T1000 (cell line): ENCODE measurements around the gene ARCN1.

ENCODE experiments used
- DNase-seq: peaks from one replicate; lab custom pipeline; 2025; ENCODE audit warnings: mixed read lengths; lab: John Stamatoyannopoulos, UW

Gene ARCN1

GRCh38 chr11:118572061-118572980 is at the start of gene ARCN1:
TSS of gene ARCN1 (plus strand) at chr11:118572409. CDS start at chr11:118572548, 139 bp downstream.
- DNase-seq, result peak; percentile 33

- no peak for DNase-seq
Measured at GRCh38 chr11:118522571-118523072, 49.6 kb upstream of the ARCN1 start.

- DNase-seq, result no peak
Measured at GRCh38 chr11:118524356-118524755, 47.9 kb upstream of the ARCN1 start.

DNA sequence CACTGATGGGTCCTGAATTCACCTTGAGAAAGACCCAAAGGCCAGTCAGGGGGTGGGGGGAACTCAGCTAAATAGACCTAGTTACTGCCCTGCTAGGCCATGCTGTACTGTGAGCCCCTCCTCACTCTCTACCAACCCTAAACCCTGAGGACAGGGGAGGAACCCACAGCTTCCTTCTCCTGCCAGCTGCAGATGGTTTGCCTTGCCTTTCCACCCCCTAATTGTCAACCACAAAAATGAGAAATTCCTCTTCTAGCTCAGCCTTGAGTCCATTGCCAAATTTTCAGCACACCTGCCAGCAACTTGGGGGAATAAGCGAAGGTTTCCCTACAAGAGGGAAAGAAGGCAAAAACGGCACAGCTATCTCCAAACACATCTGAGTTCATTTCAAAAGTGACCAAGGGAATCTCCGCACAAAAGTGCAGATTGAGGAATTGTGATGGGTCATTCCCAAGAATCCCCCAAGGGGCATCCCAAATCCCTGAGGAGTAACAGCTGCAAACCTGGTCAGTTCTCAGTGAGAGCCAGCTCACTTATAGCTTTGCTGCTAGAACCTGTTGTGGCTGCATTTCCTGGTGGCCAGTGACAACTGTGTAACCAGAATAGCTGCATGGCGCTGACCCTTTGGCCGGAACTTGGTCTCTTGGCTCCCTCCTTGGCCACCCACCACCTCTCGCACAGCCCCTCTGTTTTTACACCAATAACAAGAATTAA is 47.3 kb upstream of the ARCN1 start:
- DNase-seq, result no peak

- DNase-seq, result no peak
Measured at GRCh38 chr11:118526688-118527087, 45.5 kb upstream of the ARCN1 start.

GRCh38 chr11:118527109-118527508 is 45.1 kb upstream of the ARCN1 start, which contains the start of gene TTC36:
TSS of gene TTC36 (plus strand) at chr11:118527474. CDS start at chr11:118527495, 21 bp downstream.
- DNase-seq, result no peak

DNA sequence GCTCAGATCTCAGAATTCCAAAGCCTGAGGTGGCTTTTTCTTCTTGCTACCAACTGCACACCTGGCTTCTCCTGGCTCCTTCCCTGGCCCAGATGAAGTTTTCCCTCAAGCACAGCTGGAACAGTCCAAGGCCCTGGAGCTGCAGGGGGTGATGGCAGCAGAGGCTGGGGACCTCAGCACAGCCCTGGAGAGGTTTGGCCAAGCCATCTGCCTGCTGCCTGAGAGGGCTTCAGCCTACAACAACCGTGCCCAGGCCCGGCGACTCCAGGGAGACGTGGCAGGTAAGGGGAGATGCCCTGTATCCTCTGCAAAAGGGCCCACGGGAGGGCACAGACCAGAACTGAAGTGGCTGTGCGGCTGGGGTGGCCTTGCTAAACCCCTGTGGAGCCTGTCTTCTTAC is 43.7 kb upstream of the ARCN1 start:
- DNase-seq, result no peak

DNA sequence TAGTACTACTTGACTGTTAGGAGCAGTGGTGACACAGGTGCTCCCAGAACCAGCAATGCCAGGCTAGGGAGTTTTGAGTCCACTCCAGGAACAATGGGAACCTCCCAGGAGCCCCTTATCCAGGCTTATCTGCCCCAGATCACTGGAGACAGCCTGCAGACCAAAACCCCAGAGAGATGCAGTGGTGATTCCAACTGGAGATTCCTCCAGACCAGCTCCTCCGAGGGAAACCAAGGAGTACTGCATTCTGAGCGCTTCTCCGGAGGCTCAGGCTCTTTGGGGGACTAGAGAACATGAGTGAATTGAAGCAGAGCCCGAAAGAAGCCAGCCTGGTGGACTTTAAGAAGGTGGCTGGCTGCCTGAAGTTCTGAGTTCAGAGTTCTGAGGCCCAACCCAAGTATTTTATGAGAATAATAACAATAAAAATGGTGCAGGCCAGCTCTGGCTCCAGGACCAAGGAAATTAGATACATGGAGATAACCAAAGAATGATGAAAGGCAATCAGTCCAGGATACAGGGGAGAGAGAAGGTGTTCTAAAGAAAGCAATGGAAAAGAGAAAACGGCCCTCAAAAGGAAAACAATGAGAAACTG is 42.5 kb upstream of the ARCN1 start:
- no peak for DNase-seq

DNA sequence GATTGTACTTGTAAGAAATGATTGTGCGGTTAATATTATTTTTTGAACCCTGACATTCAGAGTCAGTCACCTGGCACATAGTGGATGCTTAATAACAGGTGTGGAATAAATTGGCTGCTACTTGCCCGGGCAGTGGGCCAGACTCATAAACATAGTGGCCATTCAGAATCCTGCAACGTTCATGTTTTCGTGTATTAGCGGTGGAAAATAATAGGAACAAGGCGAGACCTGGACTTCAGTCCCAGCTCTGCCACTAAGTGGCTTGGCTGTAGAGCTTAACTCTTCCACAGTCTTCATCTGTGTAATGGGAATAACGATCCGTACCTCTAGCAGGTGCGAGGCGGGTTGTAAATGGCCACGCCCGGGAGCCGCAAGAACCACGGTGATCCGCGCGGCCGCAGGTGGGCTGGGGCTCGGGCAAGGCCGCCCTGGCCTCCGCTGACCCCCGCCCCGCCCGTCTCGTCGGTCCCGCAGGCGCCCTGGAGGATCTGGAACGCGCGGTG is 42.0 kb upstream of the ARCN1 start:
- no peak for DNase-seq

DNA sequence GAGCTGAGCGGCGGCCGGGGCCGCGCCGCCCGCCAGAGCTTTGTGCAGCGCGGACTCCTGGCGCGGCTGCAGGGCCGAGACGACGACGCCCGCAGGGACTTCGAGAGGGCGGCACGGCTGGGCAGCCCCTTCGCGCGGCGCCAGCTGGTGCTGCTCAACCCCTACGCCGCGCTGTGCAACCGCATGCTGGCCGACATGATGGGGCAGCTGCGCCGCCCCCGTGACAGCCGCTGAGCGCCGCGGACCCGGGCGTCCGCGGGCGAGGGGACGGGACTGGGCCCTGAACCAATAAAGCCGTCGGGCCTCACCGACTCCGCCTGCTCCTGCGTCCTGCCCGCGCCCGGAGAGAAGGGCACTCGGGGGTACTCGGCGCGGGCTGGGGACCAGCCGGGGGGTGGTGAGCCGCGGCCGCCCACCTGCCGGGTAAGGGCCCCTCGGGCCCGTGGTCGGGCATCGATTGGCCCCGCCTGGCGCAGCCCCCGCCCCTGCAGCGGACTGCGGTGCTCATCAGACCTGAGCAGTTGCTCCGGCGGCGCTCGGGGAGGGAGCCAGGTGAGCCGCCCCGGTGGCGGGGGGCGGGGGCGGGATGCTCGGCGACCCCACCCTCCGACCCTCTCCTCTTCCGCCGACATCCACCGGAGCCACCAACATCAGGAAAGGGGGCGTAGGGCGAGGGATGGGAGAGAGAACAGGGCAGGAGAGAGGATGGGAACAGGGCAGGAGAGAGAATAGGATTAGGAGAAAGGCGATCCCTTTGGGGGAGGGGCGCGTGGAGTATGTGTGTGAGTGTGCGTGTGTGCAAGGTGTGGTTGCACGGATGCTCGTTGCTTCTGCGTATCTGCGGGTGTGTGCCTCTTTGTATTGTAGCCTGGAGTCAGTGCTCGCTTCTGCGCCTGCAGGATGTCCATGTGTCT is 41.3 kb upstream of the ARCN1 start, which contains the start of gene TMEM25:
Gene TMEM25, plus strand, starts transcription at position 510 of the 914 bp plus-strand sequence. CDS start 610 bp downstream, outside the sequence.
- DNase-seq, result peak; percentile 39

DNA sequence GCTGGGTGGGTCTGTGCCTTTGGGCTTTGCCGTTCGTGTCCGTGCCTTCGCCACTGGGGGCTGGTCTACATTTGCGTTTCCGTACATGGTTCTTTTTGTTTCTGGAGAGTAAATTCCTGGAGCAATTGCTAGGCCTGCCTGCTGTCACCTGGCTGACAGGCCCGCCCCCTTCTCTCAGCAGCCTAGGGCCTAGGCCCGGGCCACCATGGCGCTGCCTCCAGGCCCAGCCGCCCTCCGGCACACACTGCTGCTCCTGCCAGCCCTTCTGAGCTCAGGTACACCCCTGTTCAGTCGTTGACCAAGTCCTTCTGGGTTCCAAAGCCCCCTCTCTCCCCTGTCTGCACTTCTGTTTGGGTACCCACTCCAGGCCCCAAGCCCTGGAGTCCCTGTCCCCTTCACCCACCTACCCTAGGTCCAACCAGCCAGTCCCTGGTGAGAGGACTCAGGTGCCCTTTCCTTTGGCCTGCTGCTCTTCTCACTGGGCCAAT is 40.6 kb upstream of the ARCN1 start:
- no peak for DNase-seq

DNA sequence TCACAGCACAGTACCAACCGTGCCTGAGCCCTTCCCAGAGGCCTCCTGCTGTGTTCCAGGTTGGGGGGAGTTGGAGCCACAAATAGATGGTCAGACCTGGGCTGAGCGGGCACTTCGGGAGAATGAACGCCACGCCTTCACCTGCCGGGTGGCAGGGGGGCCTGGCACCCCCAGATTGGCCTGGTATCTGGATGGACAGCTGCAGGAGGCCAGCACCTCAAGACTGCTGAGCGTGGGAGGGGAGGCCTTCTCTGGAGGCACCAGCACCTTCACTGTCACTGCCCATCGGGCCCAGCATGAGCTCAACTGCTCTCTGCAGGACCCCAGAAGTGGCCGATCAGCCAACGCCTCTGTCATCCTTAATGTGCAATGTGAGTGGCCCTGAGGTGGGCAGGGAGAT is 40.1 kb upstream of the ARCN1 start:
- DNase-seq, result no peak

DNA sequence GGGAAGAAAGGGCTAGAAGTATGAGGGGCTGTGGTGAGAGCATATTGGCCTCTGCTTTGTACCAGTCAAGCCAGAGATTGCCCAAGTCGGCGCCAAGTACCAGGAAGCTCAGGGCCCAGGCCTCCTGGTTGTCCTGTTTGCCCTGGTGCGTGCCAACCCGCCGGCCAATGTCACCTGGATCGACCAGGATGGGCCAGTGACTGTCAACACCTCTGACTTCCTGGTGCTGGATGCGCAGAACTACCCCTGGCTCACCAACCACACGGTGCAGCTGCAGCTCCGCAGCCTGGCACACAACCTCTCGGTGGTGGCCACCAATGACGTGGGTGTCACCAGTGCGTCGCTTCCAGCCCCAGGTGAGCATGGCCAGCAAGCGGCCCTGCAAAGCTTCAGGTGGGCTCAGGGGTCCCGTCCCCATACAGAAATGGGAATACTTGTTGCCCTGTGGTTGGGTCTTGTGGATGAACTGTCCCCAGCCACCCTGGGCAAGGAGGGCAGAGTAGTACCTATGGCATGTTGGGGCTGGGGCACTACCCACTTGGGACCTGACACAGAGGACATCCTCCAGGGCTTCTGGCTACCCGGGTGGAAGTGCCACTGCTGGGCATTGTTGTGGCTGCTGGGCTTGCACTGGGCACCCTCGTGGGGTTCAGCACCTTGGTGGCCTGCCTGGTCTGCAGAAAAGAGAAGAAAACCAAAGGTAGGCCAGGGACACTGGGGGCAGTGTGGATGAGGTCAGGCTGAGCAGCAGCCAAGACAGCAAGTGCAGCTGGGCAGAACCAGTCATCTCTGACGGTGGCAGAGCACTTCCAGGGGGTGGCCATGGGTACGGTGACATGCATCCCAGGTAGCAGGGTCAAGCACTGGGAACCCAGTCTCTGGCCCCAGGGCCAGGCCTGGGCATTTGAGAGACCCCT is 39.1 kb upstream of the ARCN1 start:
- DNase-seq, result no peak

DNA sequence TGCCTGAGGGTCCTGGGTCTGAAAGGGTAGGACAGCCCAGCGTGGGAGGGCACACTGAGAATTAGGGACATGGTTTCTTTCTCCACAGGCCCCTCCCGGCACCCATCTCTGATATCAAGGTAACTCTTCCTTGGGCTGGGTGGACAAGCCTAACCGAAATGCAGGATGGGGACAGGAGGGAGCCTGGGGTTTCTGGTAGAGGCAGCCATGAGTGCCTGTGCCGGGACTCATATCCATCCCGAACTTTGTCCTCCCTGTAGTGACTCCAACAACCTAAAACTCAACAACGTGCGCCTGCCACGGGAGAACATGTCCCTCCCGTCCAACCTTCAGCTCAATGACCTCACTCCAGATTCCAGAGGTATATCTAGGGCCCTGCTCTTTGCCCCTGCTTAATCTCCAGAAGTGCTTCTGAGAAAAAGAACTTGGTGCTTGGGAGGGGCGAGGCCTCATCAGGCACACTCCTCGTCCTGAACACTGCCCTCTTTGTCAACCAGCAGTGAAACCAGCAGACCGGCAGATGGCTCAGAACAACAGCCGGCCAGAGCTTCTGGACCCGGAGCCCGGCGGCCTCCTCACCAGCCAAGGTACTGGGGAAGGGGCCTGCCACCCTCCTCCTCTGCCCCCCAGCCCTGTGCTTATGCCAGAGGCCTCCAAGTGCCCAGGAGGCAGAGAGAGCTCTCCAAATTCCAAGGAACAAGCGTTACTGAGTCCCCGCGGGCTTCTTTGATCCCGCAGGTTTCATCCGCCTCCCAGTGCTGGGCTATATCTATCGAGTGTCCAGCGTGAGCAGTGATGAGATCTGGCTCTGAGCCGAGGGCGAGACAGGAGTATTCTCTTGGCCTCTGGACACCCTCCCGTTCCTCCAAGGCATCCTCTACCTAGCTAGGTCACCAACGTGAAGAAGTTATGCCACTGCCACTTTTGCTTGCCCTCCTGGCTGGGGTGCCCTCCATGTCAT is 38.2 kb upstream of the ARCN1 start:
- no peak for DNase-seq

DNA sequence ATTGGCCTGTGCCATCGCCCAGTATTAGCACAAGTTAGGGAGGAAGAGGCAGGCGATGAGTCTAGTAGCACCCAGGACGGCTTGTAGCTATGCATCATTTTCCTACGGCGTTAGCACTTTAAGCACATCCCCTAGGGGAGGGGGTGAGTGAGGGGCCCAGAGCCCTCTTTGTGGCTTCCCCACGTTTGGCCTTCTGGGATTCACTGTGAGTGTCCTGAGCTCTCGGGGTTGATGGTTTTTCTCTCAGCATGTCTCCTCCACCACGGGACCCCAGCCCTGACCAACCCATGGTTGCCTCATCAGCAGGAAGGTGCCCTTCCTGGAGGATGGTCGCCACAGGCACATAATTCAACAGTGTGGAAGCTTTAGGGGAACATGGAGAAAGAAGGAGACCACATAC is 36.9 kb upstream of the ARCN1 start:
- no peak for DNase-seq

DNA sequence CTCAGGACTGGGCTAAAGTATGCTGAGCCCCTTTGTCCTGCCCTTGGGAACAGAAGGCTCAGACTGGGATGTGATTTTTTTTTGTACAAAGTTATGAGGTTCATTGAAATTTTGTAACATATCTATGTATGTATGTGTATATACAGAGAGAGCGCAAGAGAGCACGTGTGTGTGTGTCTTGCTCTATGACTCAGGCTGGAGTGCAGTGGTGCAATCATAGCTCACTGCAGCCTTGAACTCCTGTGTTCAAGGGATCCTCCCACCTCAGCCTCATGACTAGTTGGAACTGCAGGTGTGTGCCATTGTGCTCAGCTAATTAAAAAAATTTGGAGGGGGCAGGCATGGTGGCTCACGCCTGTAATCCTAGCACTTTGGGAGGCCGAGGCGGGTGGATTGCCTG is 35.5 kb upstream of the ARCN1 start:
- DNase-seq, result no peak

DNA sequence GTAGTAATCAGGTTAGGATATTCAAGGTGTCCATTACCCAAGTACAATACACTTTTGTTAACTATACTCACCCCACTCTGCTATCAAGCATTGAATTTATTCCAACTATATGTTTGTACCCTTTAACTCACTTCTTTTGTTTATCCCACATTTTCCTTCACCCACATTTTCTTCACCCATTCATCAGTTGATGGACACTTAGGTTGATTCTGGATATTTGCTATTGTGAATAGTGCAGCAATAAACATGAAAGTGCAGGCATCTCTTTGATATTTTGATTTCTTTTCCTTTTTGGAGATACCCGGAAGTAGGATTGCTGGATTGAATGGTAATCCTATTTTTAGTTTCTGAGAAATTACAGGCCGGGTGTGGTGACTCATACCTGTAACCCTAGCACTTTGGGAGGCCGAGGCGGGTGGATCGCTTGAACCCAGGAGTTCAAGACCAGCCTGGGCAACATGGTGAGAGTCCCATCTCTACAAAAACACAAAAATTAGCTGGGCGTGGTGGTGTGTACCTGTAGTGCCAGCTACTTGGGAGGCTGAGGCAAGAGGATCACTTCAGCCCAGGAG is 34.7 kb upstream of the ARCN1 start:
- DNase-seq, result no peak

DNA sequence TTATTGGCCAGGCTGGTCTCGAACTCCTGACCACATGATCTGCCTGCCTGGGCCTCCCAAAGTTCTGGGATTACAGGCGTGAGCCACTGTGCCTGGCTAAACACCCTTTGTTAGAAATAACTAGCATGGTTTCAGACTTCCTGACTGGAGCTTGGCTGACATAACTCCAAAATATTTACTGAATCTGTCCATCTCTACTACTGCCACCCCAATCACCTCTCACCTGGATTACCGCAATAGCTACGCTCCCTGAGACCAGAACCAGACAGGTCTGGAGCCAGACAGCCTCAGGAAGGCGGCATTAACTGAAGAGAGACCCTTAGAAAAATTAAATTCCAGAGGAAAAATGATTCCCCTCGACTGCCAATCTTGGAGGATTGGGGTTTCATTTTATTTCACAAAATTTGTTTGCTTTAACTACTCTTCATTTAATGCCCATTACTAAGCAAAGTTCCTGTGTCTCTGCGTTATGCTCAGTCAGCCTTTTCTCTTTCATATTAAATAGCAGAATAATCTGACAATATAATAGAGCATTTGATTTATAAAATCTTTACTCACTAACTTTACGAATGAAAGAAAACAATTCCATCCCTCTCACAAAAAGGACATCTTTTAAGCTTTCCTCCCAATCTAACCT is 28.1 kb upstream of the ARCN1 start:
- DNase-seq, result no peak
